IPS DF 4.7 (cell line): ENCODE data around the gene RASGRF1.
"Not testable (repeated sequence)": the region's sequence is repeated elsewhere in the genome, so short reads cannot be mapped to it uniquely, and the experiment has no call there.

Experiments
- DNase-seq: peaks from one replicate; pipeline ENCODE4 v3.0.0-alpha.2; 2013; ENCODE audit warnings: low spot score; ENCODE audit errors: extremely low read depth

The RASGRF1 gene

GRCh38 chr15:78932258-78932808 is 158.2 kb downstream of the RASGRF1 start:
- DNase-seq: no peak

- DNase-seq: no peak
Measured at GRCh38 chr15:78931439-78932257, 158.9 kb downstream of the RASGRF1 start.

DNA sequence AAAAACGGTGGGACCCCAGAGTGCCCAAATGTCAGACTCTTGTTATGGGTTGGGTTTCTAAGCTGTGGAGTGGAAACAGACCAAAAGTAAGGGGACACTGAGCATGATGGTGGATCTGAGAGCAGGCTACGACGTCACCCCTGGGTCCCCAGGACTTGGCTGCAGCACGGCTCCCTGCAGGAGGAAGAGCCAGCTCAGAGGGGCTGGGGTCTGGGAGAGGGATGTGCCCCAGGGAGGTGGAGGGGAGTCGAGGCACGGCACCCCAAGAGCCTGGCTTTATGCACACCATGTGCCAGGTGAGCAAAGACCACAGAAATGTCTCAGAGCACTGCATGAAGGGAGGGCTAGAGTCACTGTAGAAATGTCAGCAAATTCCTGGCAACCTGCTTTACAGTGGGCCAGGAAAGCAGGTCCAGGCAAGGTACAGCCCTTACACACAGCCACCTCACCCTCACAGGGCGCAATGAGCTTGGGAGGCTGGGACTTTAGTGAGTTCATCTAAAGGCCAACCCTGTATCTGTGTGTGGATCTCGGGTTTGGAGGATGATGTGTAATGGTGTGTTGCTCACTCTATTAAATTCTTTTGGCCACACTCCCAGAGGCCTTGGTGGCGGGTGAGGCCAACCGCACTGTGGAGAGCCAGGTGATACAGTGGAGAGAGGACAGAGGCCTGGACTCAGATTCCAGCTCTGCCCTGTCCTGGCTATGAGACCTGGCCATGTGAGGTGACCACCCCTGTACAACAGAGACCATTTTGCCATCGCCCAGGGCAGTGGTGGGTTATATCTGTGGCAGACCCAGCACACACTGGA is 159.8 kb downstream of the RASGRF1 start:
- DNase-seq: no peak

DNA sequence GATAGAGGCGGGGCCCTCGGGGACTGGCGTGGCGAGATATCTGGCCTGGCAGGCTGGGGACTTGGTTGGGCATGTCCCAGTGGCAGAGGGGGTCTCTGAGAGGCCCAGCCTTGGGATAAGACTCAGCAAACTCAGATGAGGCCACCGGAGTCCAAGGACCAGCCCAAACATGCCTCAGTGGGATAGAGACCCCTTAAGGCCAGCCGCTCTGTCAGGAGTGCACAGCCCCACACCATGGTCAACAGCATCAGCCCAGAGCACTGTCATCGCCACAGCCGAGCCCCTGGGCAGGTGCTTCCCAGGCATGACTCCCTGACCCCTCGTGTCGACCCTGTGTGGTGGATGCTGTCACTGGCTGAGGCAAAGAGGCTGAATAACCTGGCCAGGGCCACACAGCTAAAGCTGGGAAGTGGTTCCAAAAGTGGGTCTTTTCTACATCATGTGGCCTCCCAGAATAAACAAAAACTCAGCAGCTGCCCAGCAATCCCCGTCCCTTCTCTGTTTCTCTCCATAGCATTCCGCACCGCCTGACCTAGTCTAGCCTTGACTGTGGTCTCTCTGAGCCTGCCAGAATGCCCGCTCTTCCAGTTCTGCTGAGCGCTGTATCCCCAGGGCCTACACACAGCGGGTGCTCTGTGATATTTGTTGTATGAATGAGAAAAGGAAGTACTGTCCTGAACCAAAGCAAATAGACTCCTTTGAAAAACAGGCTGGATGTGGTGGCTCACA is 160.9 kb downstream of the RASGRF1 start:
- DNase-seq: no peak

GRCh38 chr15:78928616-78929093 is 161.9 kb downstream of the RASGRF1 start:
- DNase-seq: no peak

DNA sequence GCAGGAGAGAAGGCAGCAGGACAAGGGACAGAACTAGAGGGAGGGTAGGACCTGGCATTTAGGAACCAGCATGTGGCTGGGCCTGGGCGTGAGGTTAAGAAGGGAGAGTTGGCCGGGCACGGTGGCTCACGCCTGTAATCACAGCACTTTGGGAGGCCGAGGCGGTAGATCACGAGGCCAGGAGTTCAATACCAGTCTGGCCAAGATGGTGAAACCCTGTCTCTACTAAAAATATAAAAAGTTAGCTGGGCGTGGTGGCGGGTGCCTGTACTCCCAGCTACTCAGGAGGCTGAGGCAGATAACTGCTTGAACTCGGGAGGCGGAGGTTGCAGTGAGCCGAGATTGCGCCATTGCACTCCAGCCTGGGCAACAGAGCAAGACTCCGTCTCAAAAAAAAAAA is 162.4 kb downstream of the RASGRF1 start:
- DNase-seq: not testable (repeated sequence)

- DNase-seq: no peak
Measured at GRCh38 chr15:78927077-78927790, 163.3 kb downstream of the RASGRF1 start.

DNA sequence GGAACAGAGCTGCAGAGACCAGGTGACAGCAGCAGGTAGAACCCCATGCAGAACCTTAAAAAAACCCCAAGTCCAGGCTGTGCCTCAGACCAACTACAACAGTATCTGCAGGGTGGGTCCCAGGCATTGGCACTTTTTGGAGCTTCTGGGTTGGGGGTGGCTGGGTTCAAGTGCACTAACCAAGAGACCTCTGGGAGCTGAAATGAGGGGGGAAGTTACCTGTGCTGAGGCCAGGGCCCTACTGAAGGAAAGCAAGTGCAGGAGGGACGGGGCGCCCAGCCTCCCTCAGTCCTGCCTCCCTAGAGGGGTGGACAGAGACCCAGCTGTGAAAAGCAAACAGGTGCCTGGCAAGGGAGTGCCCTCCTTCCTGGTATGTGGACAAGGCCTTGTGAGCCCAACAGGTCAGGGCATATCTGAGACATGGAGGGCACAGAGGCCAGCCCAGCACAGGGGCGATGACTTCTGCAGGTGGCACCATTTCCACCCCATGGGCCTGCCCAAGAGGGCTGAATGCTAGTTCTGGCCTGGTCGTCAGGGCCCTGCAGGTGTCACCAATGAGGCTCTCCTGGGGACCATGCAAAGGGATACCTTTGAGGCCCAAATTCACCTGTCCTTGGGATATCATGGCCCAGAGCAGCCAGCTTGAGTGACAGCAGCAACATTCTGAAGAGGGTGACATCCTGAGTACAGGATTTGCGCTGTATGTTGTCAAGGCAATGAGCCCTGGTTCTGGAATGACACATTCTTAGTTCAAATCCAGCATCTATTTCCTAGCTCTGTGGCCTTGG is 164.4 kb downstream of the RASGRF1 start:
- no peak for DNase-seq

- DNase-seq: no peak
Measured at GRCh38 chr15:78925076-78925624, 165.4 kb downstream of the RASGRF1 start.

- DNase-seq: no peak
Measured at GRCh38 chr15:78923480-78924360, 166.9 kb downstream of the RASGRF1 start.

DNA sequence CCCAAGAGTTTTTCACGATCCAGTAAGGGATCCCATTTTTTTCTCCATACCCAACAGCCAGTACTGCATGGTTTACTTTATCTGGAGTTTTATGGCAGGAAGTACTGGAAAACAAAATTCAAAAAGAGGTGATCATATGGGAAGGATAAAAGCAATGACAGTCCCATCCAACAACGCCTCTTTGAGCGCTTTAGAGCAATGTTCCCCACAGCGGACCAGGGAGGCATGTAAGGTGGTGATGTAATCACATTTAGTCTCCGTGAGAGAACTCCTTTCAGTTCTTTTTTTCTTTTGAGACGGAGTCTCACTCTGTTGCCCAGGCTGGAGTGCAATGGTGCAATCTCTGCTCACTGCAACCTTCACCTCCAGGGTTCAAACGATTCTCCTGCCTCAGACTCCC is 167.6 kb downstream of the RASGRF1 start:
- DNase-seq: no peak

- DNase-seq: no peak
Measured at GRCh38 chr15:78922527-78922926, 168.1 kb downstream of the RASGRF1 start.

GRCh38 chr15:78921940-78922339 is 168.6 kb downstream of the RASGRF1 start:
- no peak for DNase-seq

- DNase-seq: no peak
Measured at GRCh38 chr15:78921517-78921916, 169.1 kb downstream of the RASGRF1 start.

DNA sequence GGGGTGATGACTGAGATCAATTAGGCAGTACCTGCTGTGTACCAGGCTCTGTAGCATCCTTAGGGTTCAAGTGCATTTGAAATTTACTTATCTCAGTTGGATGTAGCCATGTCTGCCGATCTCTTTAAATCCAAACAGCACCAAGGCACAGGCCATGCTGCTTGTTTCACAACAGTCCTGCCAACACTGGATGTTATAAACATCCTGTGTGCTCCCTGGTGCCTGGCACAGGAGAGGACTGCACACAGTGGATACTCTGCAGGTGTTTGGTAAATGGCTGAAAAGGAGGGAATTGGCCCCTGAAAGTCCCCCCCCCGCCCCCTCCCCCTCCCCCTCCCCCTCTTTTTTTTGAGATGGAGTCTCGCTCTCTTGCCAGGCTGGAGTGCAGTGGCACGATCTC is 172.7 kb downstream of the RASGRF1 start:
- no peak for DNase-seq

DNA sequence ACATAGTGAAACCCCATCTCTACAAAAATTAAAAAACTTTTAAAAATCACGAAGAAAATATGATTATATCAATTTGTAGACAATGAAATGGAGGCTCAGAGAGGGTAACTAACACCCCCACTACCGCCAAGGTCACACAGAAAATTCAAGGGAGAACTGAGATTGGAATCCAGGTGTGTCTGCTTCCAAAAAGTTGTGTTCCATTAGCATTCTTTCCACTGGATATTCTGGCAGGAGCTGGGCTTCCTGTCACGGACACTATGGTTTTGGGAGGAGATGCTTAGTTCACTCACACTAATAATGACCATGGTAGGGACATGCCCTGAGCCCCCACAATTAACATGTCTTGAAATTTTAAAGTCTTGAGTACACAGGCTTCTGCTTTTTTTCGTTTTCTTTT is 174.5 kb downstream of the RASGRF1 start:
- DNase-seq: no peak

DNA sequence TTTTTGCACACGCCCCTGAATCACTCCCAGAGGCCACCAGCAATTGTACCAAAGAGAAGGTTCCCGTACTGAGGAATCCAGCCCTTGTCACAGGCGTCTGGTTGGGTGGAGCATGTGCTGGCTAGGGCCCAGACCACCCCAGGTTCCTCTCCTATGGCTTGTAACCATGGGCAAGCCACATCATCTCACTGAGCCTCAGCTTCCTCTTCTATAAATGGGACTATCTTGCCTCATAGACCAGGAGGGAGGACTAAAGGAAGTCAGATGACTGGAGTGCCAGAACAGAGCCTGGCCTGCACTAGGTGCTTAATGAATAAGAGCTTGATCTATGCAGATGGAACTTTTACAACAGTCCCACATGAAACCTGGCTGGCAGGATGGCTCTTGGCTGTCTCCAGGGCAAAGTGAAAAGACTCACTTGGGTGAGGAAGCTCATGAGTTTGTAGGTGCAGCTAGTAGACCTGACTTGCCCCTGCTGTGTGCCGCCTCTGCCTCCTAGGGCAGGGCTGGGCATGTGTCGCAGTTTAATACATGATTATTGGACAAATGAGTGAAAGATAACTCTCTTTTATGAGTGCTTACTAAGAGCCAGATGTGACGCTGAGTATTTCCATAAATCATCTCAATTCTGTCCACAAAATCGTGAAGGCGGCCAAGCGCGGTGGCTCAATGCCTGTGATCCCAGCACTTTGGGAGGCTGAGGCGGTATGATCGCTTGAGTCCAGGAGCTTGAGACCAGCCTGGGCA is 175.1 kb downstream of the RASGRF1 start:
- DNase-seq: no peak
